NCI-H1436 treated with DMSO at 0.1 percent for 48 hours (cell line): Measurements from ENCODE around the gene TMEM94.
"Not testable (repeated sequence)": the region's sequence is repeated elsewhere in the genome, so short reads cannot be mapped to it uniquely, and the experiment has no call there.

Experiments used
- DNase-seq: peaks from one replicate; lab custom pipeline; 2025; lab: John Stamatoyannopoulos, UW

Gene TMEM94

DNA sequence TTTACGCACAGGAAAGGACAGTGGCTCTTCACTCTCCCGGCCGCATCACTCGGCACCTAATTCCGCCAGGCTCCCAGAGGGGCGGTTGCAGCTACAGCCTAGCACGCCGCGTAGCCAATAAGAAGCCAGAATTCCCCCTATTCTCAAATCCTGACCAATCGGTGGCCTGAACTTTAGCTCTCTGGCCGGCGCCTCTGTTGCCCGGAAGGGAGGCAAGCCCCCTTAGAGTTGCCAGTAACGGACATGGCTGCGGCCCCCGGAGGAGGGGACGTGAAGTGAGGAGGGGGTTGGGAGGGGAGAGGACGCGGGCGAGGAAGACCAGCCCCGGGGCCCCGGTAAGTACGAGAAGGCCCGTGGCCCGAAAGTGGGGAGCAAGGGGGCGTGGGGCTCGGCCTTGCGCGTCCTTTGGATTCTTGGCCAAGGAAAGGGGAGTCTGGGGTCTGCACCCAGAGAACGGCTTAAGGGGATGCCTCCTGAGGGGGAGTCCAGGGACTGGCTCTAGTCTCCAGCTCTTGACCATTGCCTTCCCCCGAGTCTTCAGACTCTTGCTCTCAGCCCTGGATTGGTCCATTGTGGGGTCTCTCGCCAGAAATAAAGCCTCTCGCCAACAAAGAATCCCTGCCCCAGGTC, at the start of gene TMEM94:
TSS of gene TMEM94 (plus strand) at position 219 of the 630 bp plus-strand sequence. CDS start 15,271 bp downstream, outside the sequence.
- peak; percentile 98 for DNase-seq

DNA sequence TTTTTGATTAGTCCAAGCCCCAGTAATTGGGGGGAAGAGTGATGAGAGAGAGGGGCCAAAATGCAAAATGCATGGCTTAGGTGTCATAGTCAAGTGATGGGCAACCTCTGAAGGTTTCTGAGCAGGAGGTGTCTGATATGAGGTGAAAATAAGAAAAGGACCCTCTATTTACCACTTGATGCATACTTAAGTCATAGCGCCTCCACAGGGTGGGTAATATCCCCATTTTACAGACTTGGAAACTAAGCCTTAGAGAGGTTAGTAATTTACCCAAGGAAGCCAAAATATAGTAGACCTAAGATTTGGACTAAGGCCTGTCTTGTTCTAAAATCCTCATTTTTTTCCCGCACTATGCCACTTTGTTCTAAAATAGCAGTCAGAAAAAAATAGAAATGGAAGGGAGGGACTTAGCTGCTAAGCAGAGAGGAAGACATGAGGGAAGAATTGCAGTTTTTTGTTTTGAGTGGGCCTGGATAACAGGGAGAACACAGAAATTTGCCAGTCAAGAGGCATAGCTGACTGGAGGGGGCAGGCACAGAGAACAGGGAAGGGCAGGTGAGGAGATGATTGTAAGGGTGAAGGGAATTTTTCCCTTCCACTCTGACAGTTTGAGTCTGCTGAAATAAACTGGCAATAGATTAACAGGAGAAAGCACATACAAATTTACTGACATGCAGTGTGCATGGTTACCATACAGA, 48.6 kb upstream of the TMEM94 start:
- no peak for DNase-seq

DNA sequence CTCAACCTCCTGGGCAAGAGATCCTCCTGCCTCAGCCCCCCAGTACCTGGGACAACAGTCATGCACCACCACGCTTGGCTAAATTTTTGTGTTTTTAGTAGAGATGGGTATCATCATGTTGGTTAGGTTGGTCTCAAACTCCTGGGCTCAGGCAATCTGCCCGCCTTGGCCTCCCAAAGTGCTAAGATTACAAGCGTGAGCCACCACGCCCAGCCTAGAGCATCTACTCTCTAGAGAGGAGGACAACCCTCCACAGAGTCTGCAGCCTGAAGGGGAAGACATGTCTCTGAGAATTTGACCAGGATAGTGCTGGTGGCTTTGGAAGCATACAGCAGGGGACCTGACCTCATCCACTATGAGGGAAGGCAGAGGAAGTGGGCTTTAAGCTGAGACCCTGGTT, 46.3 kb upstream of the TMEM94 start:
- DNase-seq, result no peak

DNA sequence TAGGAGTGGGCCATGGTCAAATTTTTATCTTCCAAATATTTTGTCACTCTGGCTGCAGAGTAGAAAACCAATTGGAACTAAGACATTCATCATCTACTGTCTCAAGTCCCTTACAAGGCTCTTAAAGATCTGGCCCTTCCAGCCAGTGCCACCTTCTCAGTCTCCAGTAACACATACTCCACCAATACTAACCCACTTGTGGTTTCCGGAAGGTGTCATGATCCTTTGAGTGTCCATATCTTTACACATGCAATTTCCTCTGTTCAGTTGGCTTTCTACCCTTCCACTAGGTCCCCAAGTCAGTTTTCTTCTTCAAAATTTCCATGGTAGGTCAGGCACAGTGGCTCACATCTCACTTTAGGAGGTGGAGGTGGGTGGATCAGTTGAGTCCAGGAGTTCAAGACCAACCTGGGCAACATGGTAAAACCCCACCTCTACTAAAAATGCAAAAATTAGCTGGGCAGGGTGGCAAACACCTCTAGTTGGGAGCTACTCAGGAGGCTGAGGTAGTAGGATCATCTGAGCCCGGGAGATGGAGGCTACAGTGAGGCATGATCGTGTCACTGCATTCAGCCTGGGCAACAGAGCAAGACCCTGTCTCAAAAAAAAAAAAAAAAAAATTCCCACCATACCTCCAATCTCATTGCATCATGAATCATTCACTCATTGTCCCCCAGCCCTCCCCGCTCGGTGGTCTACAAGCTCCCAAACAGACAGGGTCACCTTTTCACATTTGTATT, 44.9 kb upstream of the TMEM94 start:
- DNase-seq, result no peak

DNA sequence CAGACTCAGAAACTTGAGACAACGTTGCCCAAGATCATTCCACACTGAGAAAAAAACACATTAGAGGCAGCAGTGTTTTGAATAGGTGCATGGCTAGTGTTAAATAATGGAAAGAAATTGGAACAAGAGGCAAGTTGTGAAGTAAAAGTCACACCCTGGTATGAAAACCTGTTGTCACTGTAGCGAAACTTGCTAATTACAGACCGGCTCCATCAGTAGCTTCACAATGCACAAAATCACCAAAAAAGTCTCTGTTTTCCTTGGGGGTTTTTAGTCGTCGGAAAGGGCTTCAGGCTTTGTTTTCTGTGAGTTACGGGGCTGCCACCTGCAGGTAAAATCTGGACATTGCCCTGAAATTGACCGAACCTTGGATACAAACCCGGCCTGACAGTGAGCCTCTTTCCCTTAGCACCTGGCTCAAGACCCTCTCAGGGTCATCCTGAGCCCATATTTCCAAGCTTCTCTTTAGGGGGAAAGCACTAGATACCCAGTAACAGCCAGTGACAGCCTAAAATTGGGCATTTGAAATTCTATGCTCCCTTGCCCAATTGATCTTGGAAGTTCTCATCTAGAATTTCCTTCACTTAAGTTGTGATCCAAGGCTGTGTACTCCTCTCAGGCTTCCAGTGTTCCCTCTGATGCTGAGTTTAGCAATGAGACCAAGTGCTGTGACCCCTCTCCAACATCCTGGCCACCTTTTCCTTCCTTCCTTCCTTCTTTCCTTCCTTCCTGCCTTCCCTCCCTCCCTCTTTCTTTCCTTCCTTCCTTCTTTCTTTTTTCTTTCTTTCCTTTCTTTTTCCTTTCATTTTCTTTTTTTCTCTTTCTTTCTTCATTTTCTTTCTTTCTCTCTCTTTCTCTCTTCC, 43.7 kb upstream of the TMEM94 start:
- no peak for DNase-seq

DNA sequence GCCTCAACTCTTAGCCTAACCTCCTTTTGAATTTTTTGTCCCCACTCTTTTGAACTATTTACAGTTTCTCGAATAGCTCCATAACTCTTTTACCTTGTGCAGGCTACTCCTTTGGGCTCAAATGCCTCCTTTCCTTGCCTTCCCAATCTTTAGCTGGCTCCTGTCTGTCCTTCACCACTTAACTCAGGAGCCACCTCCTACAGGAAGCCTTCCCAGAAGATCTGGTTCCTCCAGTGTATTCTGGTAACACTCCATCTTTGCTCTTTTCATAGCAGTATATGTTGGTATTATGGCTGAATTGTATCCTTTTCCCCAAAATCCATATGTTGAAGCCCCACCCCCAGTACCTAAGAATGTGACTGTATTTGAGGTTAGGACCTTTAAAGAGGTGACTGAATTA, 41.9 kb upstream of the TMEM94 start:
- DNase-seq, result no peak

DNA sequence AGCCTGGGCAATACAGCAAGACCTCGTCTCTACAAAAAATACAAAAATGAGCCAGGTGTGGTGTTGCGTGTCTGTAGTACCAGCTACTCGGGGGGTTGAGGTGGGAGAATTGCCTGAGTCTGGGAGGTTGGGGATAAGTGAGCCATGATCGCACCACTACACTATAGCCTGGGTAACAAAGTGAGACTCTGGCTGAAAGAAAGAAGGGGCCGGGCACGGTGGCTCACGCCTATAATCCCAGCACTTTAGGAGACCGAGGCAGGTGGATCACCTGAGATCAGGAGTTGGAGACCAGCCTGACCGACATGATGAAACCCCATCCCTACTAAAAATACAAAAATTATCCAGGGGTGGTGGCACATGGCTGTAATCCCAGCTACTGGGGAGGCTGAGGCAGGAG, 40.4 kb upstream of the TMEM94 start:
- no peak for DNase-seq

DNA sequence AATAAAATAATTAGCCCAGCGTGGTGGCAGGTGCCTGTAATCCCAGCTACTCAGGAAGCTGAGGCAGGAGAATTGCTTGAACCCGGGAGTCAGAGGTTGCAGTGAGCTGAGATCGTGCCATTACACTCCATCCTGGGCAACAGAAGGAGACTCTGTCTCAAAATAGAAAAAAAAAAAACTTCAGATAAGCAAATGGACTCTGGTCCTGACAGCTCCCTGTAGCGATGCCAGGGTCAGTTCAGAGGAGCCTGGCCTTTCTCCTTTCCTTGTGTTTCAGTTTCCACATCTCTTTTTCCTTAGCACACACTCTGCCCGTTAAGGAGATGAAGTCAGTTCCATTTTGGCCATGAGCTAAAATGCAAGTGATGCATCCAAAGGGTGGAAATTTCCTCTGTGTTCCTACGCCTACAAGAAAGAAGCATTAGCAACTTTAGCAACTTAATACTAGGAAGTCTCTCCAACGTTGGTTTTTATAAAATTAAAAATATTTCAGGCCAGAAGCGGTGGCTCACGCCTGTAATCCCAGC, 39.3 kb upstream of the TMEM94 start:
- DNase-seq, result no peak

DNA sequence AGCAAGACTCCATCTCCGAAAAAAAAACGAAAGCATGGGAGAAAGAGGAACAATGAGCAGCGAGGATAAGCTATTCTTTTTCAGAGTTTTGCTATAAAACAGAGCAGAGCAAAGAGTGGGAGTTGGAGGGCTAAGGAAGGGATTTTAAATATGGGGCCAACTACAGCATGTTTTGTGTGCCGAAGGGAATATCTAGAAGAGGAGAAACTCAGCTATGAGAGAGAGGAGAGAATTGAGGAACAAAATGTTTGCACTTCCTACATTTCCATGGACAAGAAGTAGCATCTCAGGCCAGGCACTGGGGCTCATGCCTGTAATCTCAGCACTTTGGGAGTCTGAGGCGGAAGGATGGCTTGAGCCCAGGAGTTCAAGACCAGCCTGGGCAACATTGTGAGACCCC, 37.9 kb upstream of the TMEM94 start:
- no peak for DNase-seq

DNA sequence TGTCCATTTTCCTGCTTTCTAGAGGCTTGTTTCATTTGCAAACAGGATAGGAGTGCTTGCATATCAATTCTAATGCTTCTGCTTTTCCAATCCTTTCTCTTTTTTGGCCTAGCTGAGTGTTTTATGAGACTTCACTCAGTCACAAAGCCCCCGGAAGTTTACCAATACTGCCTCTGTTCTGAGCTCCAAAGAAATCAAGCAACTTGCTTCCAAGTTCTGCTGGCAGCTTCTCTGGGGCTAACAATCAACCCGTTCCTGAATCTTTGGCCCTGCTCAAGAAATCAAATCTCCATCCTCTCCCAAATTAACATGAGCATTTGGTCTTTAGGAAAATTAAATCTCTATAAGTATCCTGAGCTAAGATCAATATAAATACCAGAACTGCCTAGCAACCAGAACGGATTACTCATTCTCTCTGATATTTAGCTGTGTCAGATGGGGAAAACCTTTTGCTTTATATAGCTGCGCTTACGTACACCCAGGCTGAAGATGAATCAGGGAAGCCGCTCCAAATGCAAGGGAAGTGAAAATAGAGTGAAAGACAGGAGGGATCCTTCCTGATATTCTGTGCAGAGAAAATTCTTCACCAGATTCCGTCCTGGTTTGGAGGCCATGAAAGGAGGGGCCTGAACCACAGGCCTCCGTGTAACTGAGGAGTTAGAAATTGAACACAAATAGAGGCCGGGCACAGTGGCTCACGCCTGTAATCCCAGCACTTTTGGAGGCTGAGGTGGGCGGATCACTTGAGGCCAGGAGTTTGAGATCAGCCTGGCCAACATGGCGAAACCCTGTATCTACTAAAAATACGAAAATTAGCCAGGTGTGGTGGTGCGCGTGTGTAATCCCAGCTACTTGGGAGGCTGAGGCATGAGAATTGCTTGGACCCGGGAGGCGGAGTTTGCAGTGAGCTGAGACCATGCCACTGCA, 27.6 kb upstream of the TMEM94 start:
- no peak for DNase-seq

DNA sequence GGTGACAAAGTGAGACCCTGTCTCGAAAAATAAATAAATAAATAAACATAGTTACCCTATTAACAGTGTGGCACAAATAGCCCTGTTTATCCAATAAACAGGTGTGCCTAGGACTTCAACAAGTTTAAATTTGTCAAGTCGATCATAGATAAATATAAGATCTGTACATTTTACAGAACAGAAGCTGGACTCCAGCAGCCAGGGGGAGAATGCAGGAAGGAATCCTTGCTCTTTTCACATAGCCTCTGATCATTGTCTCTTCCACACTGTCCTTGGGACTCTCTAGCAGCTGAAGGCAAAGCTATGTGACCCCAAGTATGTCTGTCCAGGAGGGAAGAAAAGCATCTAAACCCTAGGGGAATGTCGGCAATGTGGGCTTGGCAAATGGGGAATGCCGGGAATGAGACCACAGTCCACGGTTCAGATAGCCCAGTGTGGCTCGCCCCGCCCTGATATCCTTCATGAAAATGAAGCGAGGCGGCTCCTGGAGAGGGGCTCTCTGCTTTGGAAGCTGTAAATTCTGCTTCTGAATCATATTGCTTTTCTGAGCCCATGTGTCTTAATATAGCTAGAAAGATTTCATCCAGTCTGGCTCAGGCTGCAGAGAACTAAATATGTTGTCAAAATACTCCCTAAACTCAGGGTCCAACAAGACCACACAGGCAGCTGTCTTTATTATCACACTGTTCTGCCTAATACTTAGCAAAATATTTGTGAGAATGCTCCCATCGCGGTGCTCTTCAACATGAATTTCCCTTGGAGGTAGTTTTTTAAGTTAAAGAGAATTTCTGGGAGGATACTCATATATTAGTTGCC, 26.1 kb upstream of the TMEM94 start:
- DNase-seq, result no peak

DNA sequence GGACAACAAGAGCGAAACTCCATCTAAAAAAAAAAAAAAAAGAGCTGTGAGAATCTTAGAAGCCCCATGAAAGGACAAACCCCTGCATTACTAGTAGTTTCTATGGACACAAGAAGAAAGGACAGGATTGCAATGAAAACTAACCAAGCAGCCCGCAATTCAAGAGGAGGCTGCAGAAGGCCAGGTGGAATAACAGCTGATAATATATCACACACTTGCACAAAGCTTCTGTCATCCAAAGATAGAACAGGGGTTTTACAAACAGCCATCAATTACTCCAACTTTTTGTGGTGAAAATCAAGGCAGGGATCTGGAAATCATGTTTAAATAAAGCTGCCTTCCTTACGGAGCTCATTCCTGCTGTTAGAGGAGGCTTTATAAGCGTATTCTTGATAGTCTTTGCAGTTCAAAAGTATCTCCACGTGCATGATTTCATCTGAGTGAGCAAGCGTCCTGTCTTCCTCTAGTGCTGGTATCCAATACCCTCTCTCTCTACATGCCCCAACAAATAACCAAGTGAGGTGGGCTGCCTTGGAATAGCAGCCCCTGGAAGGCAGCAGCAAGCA, 23.1 kb upstream of the TMEM94 start:
- DNase-seq, result no peak

DNA sequence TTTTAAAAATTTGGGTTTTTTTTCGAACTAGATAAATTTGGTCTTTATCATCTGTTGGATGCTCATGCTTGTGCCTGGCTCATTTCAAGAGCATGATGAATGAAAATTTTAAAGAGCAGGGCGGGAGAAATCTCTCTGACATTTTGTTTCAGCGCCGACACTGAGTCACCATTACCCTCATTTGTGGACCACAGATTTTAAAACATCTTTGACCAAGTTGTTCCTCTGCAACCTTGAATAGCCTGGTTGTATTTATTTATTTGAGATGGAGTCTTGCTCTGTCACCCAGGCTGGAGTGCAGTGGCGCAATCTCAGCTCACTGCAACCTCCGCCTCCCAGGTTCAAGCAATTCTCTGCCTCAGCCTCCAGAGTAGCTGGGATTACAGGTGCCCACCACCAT, 22.0 kb upstream of the TMEM94 start:
- not testable (repeated sequence) for DNase-seq

DNA sequence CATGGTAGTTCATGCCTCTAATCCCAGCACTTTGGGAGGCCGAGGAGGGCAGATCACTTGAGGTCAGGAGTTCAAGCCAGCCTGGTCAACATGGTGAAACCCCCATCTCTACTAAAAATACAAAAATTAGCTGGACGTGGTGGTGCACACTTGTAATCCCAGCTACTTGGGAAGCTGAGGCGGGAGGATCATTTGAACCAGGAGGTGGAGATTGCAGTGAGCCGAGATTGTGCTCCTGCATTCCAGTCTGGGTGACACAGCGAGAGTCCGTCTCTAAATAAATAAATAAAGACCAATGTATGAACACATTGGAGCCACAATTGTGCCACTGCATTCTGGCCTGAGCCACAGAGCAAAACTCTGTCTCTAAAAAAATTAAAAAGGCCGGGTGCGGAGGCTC, 19.0 kb upstream of the TMEM94 start:
- DNase-seq, result not testable (repeated sequence)

DNA sequence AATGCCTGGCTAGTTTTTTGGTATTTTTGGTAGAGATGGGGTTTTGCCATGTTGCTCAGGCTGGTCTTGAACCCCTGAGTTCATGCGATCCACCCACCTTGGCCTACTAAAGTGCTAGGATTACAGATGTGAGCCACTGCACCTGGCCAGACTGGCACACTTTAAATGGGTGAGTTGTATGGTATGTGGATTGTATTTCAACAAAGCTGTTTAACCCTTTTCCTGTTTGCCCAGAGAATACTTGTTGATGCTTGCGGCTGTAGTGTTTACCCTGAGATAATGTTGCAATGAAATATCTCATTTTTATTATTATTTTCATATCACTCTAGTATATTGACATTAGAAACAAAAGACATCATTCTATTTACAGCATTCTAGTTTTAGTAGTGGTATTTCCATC, 17.1 kb upstream of the TMEM94 start:
- DNase-seq, result no peak

DNA sequence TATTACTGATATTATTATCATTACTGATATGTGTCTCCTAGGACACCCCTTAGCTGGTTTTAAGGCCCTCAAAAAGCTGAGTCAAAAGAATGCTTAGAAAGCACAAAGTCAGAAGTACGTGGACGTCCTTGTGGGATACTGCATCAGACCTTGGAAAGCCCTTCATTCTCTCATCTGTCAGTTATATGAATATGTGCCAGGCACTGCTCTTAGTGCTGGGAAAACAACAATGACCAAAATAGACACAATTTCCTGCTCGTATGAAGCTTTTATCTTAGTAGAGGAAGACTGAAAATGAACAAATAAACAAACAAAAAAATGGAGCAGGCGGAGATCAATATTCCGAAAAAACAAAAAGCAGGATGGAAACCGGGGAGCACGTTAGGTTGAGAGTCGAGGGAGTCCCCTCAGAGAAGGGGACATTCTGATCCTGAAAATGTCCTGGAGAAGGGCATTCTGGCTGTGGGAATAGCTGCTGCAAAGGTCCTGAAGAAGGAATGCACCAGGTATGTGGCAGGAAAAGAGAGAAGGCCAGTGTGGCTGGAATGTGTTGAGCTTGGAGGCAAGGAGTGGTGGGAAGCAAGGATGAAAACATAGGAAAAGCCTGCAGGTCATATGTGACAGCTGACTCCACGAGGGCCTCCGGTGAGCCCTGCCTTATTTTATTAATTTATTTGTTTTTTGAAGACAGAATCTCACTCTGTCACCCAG, 15.5 kb upstream of the TMEM94 start:
- no peak for DNase-seq

DNA sequence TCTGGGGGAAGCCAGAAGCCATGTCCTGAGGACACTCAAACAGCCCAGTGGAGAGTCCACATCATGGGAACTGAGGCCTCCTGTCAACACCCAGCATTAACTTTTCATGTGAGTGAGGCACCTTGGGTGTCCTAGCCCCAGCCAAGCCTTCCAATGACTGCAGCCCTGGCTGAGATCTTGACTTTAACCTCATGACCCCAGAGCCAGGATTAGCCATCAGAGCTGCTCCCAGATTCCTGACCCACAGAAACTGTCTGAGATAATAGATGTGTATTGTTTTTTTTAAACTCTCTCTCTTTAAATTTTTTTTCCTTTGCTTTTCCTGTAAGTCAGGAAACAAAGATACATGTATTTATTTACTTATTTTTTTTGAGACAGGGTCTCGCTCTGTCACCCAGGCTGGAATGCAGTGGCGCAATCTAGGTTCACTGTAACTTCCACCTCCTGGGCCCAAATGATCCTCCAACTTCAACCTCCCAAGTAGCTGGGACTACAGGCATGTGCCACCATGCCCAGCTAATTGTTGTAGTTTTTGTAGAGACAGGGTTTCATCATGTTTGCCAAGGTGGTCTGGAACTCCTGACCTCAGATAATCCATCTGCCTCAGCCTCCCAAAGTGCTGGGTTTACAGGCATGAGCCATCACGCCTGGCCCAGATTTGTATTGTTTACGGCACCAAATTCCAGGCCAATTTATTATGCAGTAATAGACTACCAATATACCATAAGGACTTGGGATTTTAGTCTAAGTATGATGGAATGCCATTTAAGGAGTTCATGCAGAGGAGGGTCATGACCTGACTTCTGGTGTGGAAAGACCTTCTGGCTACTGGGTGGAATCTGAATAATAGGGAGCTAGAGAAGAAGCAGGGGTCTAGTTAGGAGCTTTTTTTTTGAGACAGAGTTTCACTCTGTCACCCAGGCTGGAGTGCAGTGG, 14.0 kb upstream of the TMEM94 start:
- DNase-seq, result no peak

DNA sequence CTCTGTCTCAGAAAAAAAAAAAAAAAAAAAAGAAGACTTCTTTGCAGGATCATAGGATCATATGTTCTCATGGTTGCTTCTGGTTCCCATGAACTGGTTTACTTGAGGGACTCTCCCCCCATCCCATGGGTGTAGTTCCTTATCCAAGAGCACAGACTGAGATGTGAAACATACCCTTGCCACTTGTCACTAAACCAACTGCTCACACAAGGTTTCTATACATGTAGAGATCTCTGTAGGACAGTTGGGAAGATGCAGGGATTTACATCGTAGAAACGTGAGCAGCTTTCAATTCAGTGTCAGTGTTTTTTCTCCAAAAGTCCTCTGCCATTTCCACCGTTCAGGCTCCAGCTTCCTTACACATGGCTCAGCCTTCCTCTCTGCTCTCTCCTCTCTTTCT, 11.1 kb upstream of the TMEM94 start:
- no peak for DNase-seq
